Pulmonary artery endothelial cell (primary cell): ENCODE measurements around the gene LARP7. TPM values are rescaled to one million over a fixed set of nuclear protein-coding genes. Genes with fewer than 3 reads are reported as not detected.
"Not testable (repeated sequence)": the region's sequence is repeated elsewhere in the genome, so short reads cannot be mapped to it uniquely, and the experiment has no call there.

Experiments used
- DNase-seq: peaks from one replicate; pipeline ENCODE4 v3.0.0-alpha.2; 2011; ENCODE audit warnings: low read depth, low spot score
- total RNA-seq: library from RNA; depleted of rRNA; stranded (reverse); fragments of >200 nt; gene quantifications from 2 replicates; pipeline ENCODE4 v1.2.3, GENCODE V29; 2014

Gene LARP7
- total RNA-seq, result 19.1 and 26.4 TPM in 2 replicates

DNA sequence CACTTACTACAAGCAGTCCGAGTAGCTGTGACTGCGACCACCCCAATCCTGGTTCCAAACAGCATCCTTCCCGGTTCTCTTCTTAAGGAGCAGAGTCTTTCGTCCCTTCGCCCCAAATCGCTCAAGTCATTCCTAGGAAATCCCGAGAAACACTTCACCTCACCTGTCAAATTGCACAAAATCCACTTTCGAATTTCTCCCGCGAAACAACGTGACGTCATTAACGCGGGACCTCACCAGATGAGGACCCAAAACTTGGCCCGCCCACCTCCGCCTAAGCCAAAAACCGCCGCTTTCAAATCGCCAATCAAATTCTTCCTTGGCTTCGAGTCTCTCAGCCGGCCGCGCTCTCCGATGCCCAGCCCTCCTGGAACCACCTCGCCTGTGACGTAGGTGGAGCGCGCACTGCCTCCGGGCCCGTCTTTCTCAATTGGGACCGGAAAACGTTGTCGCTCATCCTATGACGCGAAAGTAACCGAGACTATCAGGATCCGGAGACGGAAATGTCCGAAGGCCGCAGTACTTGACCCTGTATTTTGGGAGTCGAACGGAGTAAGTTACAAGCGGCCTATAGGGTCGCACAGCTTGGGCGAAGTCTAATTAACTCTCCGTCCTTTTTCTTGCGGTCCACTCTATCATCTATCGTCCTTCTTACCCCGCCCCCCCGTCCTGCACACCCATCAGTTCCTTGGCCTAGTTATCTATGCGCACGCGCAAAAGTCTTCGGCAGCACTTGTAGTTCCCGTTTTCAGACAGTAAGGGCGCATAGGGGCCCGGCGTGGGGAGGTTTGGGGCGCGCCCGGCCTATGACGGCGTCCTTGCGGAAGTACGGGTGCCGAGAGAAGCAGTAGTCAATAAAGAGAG lies at the start of gene LARP7, which contains the start of gene ZGRF1:
LARP7 (plus strand) TSS at position 456 of the 864 bp plus-strand sequence. CDS start 7,527 bp downstream, outside the sequence.
ZGRF1 (minus strand) TSS at position 222 of the 864 bp plus-strand sequence. CDS start 3,733 bp downstream, outside the sequence.
- DNase-seq, result peak; percentile 97

GRCh38 chr4:112589206-112589605 lies 47.7 kb upstream of the LARP7 start:
- no peak for DNase-seq

DNA sequence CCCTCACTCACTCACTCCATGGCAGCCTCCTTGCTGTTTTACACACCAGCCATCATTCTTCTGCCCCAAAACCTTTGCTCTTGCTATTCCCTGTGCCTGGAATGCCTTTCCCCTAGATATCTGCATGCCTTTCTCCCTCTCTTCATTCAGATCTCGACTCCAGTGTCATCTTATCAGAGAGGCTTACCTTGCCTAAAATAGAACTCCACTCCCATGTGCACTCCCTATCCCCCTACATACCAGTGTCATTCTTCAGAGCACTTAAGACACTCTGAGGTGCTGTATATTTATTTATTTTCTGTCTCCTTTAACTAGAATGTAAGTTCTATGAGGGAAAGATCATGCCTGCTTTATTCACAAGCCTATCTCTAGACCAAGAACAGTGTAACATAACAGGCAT lies 45.4 kb upstream of the LARP7 start:
- DNase-seq, result no peak

- no peak for DNase-seq
Measured at GRCh38 chr4:112592717-112593116, 44.2 kb upstream of the LARP7 start.

GRCh38 chr4:112593438-112594133 lies 43.4 kb upstream of the LARP7 start:
- DNase-seq, result no peak

DNA sequence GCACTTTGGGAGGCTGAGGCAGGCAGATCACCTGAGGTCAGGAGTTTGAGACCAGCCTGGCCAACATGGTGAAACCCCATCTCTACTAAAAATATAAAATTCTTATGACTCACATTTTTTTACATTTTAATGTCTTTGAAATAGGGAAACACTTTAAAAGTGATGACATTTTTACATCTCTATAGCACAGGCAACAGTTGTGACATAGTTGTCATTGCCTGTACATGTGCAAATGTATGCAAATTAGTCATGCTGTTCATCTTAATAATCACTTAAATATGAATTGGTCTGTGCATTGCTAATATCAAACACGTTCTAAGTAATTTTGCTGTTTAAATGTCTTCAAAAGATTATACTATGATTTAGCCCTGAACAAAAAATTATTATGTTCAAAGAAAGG lies 42.0 kb upstream of the LARP7 start:
- no peak for DNase-seq

GRCh38 chr4:112604589-112604988 lies 32.4 kb upstream of the LARP7 start:
- peak; percentile 4 for DNase-seq

DNA sequence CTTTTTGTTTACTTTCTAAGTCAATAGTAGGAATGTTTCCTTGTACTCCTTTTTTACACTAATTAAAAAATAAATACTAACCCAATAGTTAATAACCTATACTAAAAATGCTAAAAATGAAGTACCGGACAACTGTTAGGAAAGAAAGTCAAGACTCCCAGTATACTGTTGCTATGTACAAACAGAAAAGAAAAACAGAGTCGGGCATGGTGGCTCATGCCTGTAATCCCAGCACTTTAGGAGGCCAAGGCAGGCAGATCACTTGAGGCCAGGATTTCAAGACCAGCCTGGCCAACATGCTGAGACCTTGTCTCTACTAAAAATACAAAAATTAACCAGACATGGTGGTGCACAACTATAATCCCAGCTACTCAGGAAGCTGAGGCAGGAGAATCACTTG lies 24.1 kb upstream of the LARP7 start:
- not testable (repeated sequence) for DNase-seq

DNA sequence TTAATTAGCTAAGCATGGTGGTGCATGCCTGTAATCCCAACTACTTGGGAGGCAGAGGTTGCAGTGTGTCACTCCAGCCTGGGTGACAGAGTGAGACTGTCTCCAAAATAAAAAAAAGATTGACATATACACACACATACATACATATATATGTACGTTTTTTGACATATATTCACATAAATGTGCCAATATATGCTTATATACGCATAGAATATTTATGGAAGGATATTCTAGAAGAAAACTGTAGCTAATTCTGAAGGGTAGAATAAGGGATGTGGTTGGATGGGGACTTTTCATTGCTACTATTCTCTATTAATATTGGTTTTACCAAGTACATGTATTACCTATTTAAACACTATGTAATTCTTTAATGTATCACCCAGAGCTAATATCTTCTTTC lies 20.0 kb upstream of the LARP7 start:
- DNase-seq, result no peak

DNA sequence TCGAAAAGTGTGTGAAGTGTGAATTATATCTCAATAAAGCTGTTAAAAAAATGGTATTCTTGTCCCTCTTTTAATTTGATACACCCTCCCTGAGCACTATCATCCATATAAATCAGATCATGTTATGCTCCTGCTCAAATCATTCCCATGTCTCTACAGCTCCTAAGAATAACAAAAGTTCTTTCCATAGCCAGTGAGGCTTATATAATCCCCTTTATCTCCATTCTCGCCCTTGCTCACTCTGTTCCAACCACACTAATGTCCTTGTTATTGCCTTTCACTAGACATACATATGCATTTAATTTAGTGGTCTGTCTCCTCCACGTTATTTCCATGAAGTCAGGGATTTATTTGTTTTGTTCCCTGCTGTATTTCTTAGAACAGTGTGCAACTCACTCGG lies 10.7 kb upstream of the LARP7 start:
- DNase-seq, result no peak

GRCh38 chr4:112633477-112634235 lies 3.3 kb upstream of the LARP7 start:
- DNase-seq, result no peak

- DNase-seq, result no peak
Measured at GRCh38 chr4:112637552-112637866, 566 bp downstream of the LARP7 start.

GRCh38 chr4:112642526-112642925 lies 5.6 kb downstream of the LARP7 start:
- no peak for DNase-seq

GRCh38 chr4:112644595-112645535 lies 7.9 kb downstream of the LARP7 start:
- DNase-seq, result not testable (repeated sequence)

- no peak for DNase-seq
Measured at GRCh38 chr4:112645541-112646329, 8.8 kb downstream of the LARP7 start.

GRCh38 chr4:112646632-112647537 lies 9.9 kb downstream of the LARP7 start:
- DNase-seq, result no peak

GRCh38 chr4:112647785-112648184 lies 10.8 kb downstream of the LARP7 start:
- no peak for DNase-seq

- DNase-seq, result no peak
Measured at GRCh38 chr4:112648263-112649054, 11.5 kb downstream of the LARP7 start.
